Left lobe of liver (tissue), 2 donors: ENCODE results near the gene NDUFC2. TPM values are rescaled to one million over a fixed set of nuclear protein-coding genes. Genes with fewer than 3 reads are reported as not detected.
A peak's percentile ranks its signal among the peaks of the same experiment; 100 is the strongest.
"Not testable (repeated sequence)": the region's sequence is repeated elsewhere in the genome, so short reads cannot be mapped to it uniquely, and the experiment has no call there.

Experiments used
- ATAC-seq: fragments of 200-7000 bp; cut with Tn5 transposase; one replicate; pipeline ENCODE4 v1.9.1; 2020; ENCODE audit warnings: mild to moderate bottlenecking, moderate library complexity
- DNase-seq: peaks from one replicate; pipeline ENCODE4 v3.0.0-alpha.2; 2020; ENCODE audit warnings: low spot score
- total RNA-seq: library from RNA; stranded (reverse); gene quantifications from one replicate; pipeline ENCODE4 v1.2.1, GENCODE V29; 2021
- donor health status: DM: no; HTN: no; CAD: no; lungs with moderate emphysema.
- donor health status: DM: no; HTN: yes; CAD: no.

Gene NDUFC2
- total RNA-seq, 1 donor from 2014 or later: 210 TPM

- ATAC-seq (no peak), DNase-seq (no peak)
Measured at GRCh38 chr11:78032090-78032489, 47.6 kb downstream of the NDUFC2 start.

DNA sequence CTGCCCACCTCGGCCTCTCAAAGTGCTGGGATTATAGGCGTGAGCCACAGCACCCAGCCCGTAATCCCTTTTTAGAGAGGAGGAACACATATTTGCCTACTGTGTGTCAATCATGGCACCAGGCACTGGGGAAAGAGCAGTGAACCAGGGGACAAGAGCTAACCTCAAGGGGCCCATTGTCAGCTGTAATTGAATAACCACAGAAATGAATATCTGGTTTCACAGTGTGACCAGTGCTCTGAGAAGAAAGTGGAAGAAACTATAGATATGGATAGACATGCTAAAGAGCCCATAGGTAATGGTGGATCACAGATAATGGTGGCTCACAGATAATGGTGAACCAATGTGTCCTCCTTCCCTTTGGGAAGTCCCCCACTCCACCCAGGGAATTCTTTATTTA lies 48.0 kb downstream of the NDUFC2 start:
- DNase-seq (no peak), ATAC-seq (no peak)

GRCh38 chr11:78030429-78031325 lies 49.0 kb downstream of the NDUFC2 start:
- DNase-seq (peak; percentile 66), ATAC-seq (peak; percentile 93)

DNA sequence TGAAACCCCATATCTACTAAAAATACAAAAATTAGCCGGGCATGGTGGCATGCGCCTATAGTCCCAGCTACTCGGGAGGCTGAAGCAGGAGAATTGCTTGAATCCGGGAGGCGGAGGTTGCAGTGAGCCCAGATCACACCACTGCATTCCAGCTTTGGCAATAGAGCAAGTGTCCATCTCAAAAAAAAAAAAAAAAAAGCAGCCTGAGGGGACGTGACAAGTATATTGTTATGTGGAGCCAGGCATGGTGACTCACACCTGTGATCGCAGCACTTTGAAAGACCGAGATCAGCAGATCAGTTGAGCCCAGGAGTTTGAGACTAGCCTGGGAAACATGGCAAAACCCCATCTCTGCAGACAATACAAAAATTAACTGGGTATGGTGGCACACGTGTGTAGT lies 51.2 kb downstream of the NDUFC2 start:
- DNase-seq, ATAC-seq: not testable (repeated sequence)

- no peak for DNase-seq
- ATAC-seq: no peak
Measured at GRCh38 chr11:78027759-78028158, 51.9 kb downstream of the NDUFC2 start.

DNA sequence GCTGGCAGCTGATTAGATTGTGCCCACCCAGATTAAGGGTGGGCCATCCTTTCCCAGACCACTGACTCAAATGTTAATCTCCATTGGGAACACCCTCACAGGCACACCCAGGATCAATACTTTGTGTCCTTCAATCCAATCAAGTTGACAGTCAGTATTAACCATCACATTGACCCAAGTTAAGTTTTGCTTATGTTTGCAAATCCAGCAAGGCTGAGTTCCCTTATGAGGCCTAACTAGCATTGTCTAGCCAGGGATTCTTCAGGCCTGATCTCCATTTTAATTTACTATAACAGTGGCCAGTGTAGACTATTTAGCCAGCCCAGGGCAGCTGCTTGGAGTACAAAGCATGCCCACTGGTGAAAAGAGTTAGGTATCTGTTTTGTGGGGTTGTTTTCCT lies 54.3 kb downstream of the NDUFC2 start:
- DNase-seq: no peak
- no peak for ATAC-seq

DNA sequence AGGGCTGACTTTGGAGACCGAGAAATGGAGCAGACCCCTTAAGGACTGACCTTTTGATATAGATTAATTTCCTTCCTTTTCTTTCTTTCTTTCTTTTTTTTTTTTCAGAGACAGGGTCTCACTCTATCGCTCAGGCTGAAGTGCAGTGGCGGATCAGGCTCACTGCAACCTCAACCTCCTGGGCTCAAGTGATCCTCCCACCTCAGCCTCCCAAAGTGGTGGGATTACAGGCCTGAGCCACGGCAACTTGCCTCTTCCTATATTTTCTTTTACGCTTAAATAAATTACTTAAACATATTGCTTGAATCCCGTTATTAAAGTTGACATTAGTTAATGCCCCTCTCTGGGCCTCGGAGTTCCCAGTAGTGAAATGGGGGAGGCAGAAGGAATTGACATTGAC lies 56.2 kb downstream of the NDUFC2 start:
- peak; percentile 6 for ATAC-seq
- no peak for DNase-seq

DNA sequence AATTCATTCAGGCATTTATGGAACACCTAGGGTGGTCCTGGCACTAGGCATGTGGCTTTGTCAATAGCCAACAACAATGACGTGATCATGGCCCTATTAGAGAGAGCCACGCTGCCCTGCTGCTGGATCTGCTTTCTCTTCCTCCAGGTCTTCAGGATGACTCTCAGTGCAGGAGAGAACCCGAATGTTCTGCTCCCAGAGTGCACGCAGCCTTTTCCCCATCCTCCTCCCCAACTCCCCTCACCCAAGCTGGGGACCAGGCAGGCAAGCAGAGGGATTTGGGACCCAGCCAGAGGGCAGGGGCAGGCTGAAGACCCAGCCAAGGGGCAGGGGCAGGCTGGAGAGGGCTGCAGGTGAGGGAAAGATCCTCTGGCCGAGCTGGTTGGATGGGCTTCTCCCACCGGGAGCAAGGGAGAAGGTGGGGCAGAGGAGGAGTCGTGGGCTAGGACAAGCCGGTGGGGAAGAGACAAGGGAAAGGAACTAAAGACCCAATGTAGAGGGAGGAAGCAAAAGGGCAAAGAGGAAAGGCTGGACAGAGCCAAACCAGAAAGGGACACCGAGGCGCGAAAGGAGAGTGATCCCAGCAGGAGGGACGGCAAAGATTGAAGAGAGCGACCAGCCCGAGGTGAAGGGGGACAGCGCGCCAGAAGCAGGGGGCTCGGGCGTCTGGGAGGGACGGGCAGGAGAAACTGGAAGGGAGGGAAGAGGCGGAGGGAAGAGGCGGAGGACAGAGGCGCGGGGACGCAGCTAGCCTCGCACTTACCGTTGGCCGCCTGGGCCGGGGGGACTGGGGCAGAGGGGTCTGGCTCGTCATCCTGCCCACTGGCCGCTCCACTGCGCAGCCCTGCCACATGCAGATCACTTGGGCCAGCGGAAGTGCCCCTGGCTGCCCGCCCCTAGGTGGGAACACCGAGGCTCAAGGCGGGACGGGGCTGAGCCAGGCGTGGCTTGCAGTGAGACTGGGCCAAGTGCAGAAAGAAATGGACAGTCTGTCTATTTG lies 57.0 kb downstream of the NDUFC2 start, which contains the start of gene KCTD14:
Gene KCTD14 (minus strand): TSS at position 880 of the 1,000 bp plus-strand sequence. CDS start 27 bp downstream, at position 853.
- DNase-seq (peak; percentile 74), ATAC-seq (peak; percentile 95)

DNA sequence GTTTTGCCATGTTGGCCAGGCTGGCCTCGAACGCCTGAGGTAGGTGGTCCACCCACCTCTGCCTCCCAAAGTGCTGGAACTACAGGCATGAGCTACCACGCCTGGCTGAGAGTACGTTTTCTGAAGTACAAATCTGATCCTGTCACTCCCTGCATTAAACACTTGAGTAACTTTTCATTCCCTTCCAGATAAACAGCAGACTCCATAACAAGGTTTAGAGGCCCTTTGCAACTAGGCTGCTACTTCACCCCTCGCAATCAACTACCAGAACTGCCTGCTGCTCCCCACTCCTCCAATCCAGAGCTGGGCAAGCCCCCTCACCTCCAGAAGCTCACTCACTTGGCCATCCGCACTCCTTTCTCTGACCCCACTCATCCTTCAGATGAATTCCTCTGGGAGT lies 58.1 kb downstream of the NDUFC2 start:
- DNase-seq: no peak
- no peak for ATAC-seq

GRCh38 chr11:78020246-78020645 lies 59.4 kb downstream of the NDUFC2 start:
- no peak for DNase-seq
- no peak for ATAC-seq

DNA sequence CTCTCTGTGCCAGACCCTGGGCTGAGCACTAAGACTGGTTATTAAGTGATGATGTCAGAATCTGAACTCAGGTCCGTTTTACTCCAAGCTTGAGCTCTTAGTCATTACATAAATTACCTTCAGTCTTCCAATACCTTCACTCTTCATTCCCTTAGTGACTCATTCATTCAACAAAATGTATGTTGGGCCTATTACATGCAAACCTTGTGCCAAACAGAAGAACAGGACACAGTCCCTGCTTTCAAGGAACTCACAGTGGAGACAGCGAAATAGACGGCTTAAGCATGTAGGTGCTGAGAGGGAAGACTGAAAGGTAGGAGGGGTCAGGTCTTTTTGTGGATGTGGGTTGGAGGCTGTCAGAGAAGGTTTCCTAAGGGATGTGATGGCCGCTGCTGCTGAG lies 59.9 kb downstream of the NDUFC2 start:
- ATAC-seq: no peak
- DNase-seq: no peak

Other genes starting within 250 kb of the NDUFC2 start
- 10.1 TPM for gene INTS4, start 85.2 kb downstream of the NDUFC2 start, total RNA-seq
- 4.1 TPM for gene KCTD14, start 56.6 kb downstream of the NDUFC2 start, total RNA-seq
- gene THRSP, start 16.0 kb downstream of the NDUFC2 start, total RNA-seq: 48.6 TPM
- gene ALG8, start 59.8 kb upstream of the NDUFC2 start, total RNA-seq: 29.6 TPM
- 12.5 TPM for gene KCTD21, start 108.8 kb upstream of the NDUFC2 start, total RNA-seq
- 7.8 TPM for gene USP35, start 109.1 kb upstream of the NDUFC2 start, total RNA-seq